Inflammatory macrophage treated with lipopolysaccharide for 4 hours (primary cell): ENCODE data around the gene IL1RAPL1.

ENCODE experiments used
- DNase-seq: peaks from one replicate; pipeline ENCODE4 v3.0.0-alpha.2; 2020

Gene IL1RAPL1

DNA sequence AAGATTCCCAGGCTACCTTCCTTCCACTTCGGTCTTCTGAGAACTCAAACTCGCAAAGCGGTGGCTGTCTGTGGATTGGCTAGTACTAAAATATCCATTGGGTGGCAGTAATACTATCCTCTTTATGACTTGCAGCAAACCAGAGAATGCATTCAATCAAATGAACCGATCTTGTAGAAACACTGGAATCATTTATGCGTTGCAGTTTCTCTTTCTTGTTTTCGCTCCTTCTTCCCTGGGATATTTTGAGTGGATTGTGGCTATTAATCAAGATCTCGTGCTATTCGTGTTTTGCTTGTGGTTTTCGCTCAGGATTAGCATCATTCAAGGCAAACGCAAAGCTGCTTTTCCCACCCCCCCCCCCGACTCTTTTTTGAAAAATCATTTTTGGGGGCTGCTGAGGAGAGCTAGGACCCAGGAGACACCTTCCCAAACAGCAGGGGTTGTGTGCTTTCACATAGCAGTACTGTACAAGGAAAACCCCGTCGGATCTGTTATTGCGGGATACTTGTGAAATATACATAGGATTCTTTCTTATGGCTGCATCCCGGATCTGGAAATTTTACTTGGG, at the start of gene IL1RAPL1:
Gene IL1RAPL1, plus strand, starts transcription at position 466 of the 571 bp plus-strand sequence.
- DNase-seq = no peak

DNA sequence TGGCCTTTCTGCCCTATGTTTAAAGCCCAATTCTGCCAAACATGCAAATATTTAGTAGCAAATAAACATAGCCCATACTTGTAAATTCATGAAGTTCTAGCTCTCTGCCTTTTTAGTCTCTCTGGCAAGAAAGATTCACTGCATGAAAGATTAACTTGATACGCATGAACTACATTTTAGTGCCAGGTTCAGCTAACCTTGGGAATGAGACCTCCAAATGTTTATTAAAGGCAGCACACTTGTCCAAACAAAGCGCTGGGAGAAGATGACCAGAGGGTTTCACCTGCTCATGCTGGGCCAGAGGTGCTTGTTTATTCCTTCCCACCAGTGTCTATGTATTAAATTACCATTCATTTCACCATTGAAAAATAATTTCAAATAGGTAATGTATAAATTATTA, 44.5 kb upstream of the IL1RAPL1 start:
- DNase-seq = no peak

DNA sequence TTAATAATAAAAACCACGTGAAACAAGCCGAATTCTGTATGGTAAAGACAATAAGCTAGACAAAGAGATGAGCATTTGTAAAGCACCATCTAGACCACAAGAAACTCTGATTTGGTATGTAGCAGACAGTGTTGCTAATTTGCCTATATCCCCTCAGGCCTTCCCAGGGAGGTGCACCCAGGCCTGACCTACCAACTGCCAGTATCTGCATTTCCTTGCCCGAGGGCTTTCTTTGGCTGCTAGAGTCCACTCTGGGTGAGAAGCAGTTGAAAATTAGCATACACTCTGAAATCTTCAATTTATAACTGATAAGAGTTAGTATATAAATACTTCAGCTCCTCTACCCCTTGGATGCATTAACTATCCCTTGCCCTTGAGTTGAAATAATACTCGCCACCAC, 37.4 kb upstream of the IL1RAPL1 start:
- DNase-seq = no peak

DNA sequence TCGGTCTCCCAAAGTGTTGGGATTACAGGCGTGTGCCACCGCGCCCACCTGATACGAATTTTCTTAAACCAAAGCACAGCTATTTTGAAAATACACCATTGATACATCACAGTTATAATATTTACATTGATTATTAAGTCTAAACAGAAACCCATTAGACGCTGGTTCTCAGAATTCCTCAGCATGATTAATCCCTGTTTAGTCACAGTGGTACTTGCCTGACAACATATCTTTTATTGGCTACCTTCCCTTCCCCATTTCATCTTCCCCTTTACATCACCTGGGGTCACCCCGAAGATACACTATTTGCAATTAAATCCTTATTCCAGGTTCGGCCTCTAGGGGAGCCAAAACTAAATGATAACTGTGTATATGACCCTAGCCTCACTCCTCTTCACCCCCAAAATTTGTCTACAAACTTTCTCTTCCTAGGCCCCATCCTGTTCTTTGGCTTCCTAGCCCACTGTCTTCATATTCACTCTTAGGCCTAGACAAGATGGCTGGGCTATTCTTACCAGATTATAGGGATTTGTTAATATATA, 36.8 kb upstream of the IL1RAPL1 start:
- DNase-seq = no peak

DNA sequence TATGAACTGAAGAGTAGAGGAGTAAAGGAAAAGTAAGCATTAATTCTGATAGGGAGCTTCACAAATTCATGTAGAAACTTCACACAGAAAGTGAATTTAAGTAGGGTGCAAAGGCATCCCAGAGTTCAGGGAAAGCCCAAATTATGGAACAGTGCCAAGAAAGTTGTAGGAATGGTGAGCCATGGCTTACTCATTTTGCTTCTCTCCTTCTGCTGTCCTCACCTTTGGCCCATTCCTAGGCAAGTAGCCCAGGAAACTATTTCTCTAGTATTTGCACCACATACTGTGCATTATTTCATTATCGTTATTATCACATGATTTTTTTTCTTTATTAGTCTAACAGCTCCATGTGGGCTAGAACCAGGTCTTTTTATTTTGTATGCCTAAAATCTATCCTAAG, 34.9 kb upstream of the IL1RAPL1 start:
- no peak for DNase-seq

DNA sequence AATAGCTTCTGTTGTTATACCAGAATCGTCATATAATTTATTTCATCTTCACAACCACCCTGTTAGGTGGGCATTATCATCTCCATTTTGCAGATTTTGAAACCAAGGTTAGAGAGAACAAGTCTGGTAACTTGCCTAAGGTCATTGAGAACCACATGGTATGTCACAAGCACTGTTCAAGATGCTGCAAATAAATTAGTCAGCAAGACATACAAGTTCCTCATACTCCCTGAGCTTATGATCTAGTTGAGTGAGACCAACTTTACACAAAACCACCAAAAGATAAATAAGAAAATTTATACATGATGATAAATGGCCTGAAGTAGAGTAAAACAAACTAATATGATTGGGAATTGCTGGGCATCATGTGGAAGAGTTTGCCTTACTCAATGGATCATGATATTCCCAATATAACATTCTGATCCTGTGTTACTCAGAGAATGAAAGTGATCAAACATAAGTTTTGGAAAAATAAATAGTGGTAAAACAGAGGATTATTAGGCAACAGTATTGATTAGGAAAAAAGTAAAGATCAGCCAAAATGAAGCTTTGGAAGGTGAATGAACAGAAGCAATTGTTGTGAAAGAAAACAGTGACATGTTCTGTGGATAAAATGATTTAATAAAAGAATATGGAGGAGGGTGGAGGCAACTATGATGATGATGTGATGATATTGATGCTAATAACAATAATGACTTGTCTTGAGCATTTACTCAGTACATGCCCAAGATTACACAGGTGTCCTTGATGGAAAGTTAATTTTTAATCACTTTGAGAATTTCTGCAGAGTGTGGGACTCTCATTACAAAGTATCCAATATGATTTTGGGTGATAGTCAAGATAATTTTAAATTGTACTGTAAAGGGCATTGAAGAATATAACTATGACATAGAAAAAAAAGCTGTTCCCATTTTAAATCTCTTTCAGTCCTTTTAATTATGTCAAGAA, 34.1 kb upstream of the IL1RAPL1 start:
- no peak for DNase-seq

DNA sequence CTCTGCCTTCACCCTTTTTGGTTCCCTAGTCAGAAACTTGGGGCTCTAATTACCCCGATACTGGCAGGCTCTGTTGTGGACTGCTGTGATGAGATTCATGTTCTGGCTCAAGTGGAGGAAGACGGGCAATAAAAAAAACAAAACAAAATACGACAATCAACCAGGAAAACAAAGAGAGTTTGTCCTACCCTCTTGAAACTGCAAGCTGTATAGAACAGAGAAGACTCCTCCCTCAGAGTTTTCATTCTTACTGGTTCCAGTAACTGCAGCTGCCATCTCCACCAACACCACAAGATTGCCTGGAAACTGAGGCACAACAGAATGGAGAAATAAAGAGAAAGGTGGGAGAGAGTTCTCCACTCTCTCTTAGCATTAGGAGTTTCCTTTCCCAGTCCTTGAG, 11.1 kb upstream of the IL1RAPL1 start:
- DNase-seq = no peak

DNA sequence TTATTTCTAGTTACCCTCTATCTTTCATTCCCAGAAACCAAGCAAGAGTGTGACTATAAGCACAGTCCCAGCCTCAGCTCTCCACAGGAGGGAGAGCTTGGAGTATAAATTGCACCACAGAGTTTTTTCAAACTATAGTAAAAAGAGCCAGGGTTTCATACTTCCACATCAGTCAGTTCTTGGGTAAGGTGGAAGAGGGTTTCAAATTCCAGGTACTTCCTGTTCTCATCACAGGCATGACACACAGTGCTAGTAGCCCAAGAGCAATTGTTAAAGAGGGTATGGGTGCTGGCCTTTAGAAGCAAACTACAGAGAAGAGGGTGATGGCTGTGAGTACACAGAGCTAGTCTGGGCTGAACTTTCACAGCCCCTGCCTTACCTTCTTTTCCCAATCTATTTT, 5.7 kb upstream of the IL1RAPL1 start:
- DNase-seq = no peak

DNA sequence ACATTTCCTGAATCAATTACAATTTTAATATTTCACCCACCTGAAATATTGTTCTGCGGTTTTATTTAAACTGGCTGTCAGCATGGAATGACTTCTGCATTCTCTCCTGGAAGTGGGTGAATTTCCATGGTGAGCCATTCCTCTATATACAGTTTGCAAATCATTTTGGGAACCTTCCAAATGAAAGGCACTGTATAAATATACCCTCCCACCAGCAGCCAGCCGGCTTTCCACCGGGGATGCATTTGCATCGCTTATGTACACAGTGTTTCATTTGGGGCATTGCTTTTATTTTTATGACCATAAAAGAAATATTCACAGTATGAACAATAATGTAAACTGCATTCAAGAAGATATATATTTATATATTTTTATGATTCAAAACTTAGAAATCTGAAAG, 4.7 kb upstream of the IL1RAPL1 start:
- no peak for DNase-seq

DNA sequence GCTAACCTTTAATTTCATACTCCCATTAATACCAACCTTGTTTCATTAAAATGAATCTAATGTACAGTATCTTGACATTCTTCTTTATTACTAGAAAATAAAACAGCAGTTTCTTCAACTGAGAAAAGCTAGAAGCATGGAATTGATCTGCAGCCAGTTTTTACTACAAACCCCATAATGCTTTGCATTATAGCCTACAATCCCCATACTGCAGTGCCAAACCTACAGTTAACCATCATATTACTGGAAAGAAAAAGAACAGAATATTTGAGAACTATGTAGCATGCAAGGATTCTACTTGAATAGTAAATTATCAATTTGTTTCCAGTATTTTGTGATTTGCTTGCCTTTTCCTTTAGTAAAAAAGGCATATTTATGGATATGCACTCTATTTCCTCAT, 3.2 kb upstream of the IL1RAPL1 start:
- no peak for DNase-seq

DNA sequence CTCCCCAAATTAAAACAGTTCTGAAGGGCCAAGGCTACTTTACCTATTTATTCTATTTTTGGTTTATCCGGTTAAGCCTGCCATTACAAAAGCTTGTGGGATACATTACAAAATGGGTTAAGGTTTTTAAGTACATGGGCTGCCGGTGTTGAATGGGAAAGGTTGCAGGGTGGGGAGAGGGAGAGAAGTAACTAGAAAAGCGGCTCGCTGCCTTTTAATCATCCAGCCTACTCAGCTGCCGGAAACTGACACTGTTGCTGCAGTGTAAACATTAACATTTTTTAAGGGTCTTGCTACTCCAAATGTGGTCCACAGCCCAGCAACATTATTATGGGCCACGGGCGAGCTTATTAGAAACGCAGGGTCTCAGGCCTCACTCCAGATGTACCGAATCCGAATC, 1.5 kb upstream of the IL1RAPL1 start:
- no peak for DNase-seq

DNA sequence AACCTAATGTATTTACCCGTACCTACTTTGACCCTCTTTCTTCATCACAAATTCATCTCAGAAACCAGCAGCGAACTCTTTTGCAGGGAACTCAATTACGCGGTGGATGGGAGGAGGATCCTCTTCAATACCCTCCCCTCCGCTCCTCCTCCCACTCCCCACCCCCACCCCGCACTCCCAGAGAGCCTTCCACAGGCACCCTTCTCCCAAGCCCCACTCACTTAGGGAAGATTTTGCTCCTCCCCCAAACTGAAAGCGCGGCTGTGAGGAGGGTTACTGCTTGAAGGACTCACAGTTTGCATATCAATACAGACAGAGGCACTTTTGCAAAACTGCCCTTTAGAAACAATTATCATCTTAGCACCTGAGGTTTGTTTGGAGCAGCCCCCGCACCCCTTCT, 960 bp upstream of the IL1RAPL1 start:
- no peak for DNase-seq

DNA sequence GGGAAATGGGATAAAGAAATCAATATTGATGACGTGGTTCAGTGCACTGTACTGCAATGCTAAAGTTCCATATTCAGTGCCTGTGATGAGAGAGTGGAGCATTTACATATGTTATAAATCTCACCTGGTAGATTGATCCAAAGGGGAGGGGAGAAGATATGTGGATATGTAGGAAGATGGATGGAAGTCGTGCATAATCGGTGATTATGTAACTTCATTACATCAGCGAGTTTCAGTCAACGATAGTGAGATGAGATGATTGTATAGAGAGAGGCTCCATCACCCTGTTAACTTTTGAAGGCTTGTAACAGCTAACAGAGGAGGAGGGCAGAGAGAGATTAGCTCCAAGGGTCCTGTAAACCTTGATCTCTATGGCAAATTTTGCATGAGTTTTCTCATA, 1.8 kb downstream of the IL1RAPL1 start:
- no peak for DNase-seq

DNA sequence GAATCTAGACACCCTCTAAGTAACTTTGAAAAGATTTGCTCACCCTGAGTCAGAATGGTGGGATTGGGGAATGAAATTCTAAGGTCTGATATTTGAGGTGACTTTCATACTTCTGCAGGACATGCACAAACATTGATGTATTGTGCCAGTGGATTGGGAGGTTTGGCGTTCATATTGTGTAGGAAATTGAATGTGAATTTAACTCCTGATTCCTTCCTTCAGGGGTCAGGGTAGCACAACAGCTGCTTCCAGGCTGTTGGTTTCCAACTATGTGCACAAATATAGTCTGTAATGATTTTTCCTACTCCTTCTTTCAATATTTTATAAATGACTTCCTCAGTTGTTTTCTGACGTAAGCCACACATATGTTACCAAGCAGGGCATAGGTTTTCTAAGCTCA, 3.1 kb downstream of the IL1RAPL1 start:
- DNase-seq = no peak

DNA sequence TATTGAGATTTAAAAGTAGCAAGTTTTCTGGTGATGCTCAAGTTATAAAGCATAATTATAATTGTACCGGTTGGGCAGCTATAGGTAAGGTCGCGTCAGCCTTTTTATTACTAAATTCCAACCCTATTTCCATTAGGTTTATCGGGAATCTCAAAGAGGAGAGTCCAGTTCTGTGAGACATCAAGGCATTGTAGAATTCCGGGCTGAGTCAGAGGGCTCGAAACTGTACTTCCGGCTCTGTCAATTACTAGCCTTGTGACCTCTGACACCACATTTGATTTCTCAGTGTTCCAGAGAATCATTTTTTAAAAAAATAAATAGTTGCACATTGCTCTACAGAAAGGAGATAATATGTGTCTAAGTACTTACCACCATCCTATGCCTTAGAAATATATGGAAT, 4.3 kb downstream of the IL1RAPL1 start:
- no peak for DNase-seq

DNA sequence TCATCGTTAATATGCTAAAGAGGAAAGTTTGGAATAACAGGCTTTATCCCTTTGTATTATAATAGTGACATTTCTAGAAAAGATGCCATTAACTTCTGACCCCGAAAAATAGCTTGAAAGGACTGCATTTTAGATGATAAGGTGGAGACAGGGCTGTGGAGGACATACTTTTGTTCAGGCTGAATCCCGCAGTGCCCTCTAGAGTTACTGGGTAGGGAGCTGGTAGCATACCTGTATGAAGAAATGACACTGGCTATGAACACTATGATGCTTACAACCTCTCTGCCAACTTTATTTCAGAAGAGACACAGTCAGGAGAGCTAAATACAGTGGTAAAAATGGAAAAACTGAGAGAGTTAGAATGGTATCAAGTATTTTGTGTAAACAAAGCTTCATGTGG, 8.1 kb downstream of the IL1RAPL1 start:
- DNase-seq = no peak

DNA sequence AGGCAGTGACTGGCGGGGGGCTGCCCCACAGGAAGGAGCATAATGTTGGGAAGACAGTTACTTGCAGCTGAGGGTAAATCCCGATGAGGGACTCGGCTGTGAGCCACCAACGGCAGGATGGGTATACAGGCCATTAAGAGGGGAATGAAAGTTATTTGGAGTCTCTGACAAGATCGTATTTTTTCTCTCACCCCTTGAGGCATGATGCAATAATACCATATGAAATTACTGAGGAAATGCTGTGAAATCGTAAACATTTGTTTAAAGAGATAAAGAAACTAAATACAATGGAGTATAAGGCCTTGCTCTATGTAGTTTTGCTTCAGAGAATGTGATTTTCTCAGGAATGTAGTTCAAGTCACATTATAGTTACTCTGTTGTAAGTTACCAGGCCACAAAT, 12.7 kb downstream of the IL1RAPL1 start:
- DNase-seq = no peak

DNA sequence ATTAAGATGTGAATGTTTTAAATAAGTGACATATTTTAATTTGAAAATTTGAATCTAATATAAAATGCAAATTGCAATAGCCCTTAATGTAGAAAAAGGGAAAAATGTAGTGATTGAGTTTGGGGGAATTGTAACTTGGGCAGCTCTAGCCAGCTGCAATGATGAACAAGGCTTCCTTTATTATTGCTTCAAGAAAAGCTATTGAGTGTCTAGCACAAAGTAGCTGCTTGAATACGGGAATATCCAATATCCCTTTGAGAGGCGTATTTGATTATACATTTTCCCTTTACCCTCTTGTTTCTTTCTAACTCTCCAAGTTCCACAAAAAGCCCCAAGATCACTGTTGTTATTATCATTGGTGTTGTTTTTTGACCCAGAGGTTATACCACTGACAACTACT, 21.8 kb downstream of the IL1RAPL1 start:
- DNase-seq = no peak

DNA sequence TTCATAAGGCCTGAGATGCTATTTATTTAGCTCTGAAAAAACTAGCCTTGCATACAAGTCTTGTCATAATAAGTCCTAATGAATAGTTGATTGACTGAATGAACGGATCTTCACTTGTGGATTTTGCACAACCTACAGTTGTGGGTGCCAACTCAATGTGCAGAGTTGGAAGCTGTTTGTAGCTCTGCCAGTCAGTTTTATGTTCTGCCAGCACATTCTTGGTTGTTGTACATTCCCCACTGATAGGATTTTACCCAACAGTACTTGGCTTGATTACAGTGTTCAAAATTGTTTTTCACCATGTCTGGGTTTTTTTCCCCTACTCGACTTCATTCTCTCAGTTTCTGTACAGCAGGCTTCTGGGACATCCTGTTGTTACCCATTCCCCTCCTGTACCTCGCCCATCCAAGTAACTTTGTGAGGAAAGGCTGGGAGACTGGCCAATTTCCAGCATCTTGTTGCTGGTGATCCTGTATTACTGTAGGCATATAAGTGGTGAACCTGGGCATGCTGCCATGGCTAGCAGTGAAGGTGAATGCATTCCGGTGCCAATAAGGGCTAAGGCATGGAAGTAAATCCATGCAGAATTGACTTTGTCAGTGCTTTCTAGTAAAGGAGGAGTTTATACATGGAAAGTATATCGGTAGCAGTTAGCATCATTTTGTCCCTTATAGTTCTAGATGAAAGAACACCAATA, 22.8 kb downstream of the IL1RAPL1 start:
- DNase-seq = no peak

DNA sequence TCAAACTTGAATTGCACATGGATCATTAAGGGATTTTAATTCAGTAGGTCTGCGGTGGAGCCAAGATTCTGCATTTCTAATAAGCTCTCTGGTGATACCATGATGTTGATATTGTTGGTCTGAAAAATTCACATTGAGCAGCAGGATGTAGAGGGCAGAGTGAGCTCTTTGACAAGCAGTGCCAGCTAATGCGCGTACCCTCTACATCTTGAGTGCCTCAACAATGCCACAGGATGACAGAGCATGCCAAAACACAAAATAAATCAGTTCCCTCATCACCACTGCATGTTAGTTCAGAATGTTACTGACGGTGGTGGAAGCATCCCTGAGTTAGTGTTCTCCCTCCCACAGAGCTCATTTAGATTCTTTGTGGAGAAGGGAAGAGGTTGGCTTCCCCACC, 23.5 kb downstream of the IL1RAPL1 start:
- no peak for DNase-seq

DNA sequence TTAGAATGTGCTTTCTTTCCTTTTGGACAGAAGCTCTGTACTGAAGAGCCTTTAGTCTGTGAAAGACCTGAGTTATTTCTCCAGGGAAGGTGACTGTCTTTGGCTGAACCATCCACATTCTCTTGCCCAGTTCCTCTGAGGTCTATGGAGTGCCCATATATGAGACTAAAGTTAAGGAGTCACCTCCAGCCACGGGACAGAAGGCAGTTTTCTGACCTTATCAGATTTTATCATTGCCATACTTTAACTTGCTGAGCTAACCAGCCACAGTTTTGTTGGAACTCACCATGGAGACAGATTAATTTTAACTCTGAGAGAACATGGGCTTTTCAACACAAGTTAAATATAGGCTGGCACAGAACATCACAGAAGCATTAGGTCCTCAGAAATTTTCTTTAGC, 26.3 kb downstream of the IL1RAPL1 start:
- no peak for DNase-seq

DNA sequence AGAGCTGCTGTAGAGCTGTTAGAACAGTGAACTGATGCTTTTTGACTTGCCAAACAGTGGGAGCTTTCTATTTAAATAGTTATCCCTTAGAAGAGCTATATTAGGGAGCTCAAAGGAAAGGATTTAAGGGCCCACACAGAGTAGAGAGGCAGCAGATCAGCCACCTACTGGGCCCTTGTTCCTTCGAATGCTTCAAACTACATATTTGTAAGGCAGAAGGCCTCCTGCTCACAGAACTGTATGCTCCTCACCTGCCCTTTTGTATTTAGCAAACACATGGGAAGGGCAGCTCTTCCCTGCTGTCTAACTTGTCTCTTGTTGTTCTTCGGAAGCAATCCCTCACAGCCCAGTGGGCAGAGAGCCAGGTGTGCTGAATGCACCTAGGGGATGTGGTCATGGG, 38.0 kb downstream of the IL1RAPL1 start:
- DNase-seq = no peak

DNA sequence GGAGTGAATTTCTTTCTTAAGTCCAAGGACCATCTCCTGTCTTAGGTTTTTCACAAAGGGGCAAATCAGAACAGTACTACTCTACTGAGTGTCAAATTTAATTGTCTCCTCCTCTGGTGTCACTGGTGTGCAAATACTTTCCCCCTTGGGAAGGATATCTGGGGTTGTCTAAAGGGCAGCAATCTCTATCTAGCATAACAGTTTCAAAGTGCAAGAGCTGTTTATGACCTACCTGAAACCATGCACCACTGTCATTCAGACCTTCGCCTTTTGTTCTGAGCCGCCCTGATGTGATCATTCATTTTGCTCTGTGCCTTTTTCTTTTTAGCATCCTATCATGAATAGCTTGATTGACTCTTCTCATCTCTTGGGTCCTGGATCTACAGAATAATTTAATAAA, 39.3 kb downstream of the IL1RAPL1 start:
- DNase-seq = no peak

DNA sequence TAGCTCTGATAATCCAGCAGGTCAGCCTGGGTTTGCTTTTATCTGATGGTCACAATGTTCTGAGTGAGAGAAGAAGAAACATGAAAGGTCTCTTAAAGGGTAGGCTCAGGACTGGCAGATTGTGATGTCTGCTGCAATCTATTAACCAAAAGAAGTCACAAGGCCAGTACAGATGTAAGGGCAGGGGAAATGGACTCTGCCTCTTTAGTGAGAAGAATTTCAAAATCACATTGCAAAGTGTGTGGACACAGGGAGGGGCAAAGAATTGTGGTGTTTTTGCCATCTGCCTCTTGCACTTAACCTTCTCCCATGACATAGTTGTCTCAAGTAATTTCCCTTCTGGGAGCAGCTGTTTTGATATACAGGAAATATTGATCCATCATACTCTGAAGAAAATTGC, 40.9 kb downstream of the IL1RAPL1 start:
- DNase-seq = no peak
